Neuronal stem cell (in vitro differentiated cells): Measurements from ENCODE around the gene ANK3.

Experiments used
- DNase-seq: peaks from one replicate; pipeline ENCODE4 v3.0.0-alpha.2; 2013; ENCODE audit warnings: low spot score
- H2AFZ ChIP-seq: one replicate; pipeline ENCODE4 v1.6.1; 2013; ENCODE audit warnings: mild to moderate bottlenecking, low read length, inconsistent platforms
- H2AK5ac ChIP-seq: 2 replicates; pipeline ENCODE4 v1.6.1; 2013; ENCODE audit warnings: low read depth, mild to moderate bottlenecking, inconsistent platforms, low read length, moderate library complexity, mixed read lengths
- H2BK120ac ChIP-seq: 2 replicates; pipeline ENCODE4 v1.6.1; 2013; ENCODE audit warnings: low read depth, mild to moderate bottlenecking, inconsistent platforms, low read length, moderate library complexity, mixed read lengths
- H2BK12ac ChIP-seq: one replicate; pipeline ENCODE4 v1.6.1; 2013; ENCODE audit warnings: low read length, inconsistent platforms
- H2BK15ac ChIP-seq: 2 replicates; pipeline ENCODE4 v1.6.1; 2013; ENCODE audit warnings: mild to moderate bottlenecking, low read length, inconsistent platforms, mixed read lengths
- H2BK5ac ChIP-seq: one replicate; pipeline ENCODE4 v1.6.1; 2013; ENCODE audit warnings: inconsistent platforms, mild to moderate bottlenecking, low read length, moderate library complexity
- H3K14ac ChIP-seq: one replicate; pipeline ENCODE4 v1.6.1; 2013; ENCODE audit warnings: low read length, inconsistent platforms
- H3K18ac ChIP-seq: 2 replicates; pipeline ENCODE4 v1.6.1; 2013; ENCODE audit warnings: low read length, inconsistent platforms
- H3K23ac ChIP-seq: 2 replicates; pipeline ENCODE4 v1.6.1; 2013; ENCODE audit warnings: low read depth, mild to moderate bottlenecking, mixed read lengths, low read length, inconsistent platforms; ENCODE audit not compliant: poor library complexity
- H3K27ac ChIP-seq: replicated peaks from 3 replicates; pipeline ENCODE4 v1.5.1; 2013; ENCODE audit warnings: low read length, inconsistent platforms
- H3K27me3 ChIP-seq, 3 experiments: 2 replicates each; pipeline ENCODE4 v1.6.1; 2013; ENCODE audit warnings: low read length in 3 of 3, mild to moderate bottlenecking in 2 of 3, inconsistent platforms in 1 of 3, low read depth in 1 of 3, mixed read lengths in 1 of 3, moderate library complexity in 1 of 3; ENCODE audit not compliant: control insufficient read depth in 3 of 3, insufficient read depth in 3 of 3
- H3K36me3 ChIP-seq, 2 donors: replicated peaks in 1 of 2; 2 replicates each; pipeline ENCODE4 v1.6.1; 2013; ENCODE audit warnings: low read length in 2 of 2; ENCODE audit not compliant: control insufficient read depth in 2 of 2, insufficient read depth in 2 of 2
- H3K4ac ChIP-seq: 2 replicates; pipeline ENCODE4 v1.6.1; 2013; ENCODE audit warnings: inconsistent platforms, mild to moderate bottlenecking, low read length, moderate library complexity
- H3K4me1 ChIP-seq, 2 donors: 1 replicate in 1 of 2; 2 replicates in 1 of 2; pipeline ENCODE4 v1.6.1; 2013; ENCODE audit warnings: low read length in 2 of 2, low read depth in 1 of 2; ENCODE audit not compliant: control insufficient read depth in 2 of 2, insufficient read depth in 1 of 2
- H3K4me2 ChIP-seq: one replicate; pipeline ENCODE4 v1.6.1; 2013; ENCODE audit warnings: mild to moderate bottlenecking, low read length, inconsistent platforms; ENCODE audit not compliant: insufficient read depth, poor library complexity, severe bottlenecking
- H3K4me3 ChIP-seq, 2 donors: 2 replicates each; pipeline ENCODE4 v1.5.1; 2013; ENCODE audit warnings: low read length in 2 of 2, mild to moderate bottlenecking in 2 of 2, inconsistent platforms in 1 of 2, moderate library complexity in 1 of 2
- H3K79me1 ChIP-seq: one replicate; pipeline ENCODE4 v1.6.1; 2013; ENCODE audit warnings: low read depth, mild to moderate bottlenecking, inconsistent platforms, low read length, moderate library complexity
- H3K9ac ChIP-seq: one replicate; pipeline ENCODE4 v1.6.1; 2013; ENCODE audit warnings: mild to moderate bottlenecking, low read depth, low read length, inconsistent platforms; ENCODE audit not compliant: poor library complexity
- H3K9me3 ChIP-seq, 2 donors: replicated peaks in 1 of 2; 2 replicates each; pipeline versions ENCODE3 to v1.6.1; 2013; ENCODE audit warnings: low read length in 2 of 2, mild to moderate bottlenecking in 2 of 2, inconsistent platforms in 1 of 2, low read depth in 1 of 2, mixed read lengths in 1 of 2, moderate library complexity in 1 of 2; ENCODE audit not compliant: control insufficient read depth in 2 of 2, insufficient read depth in 1 of 2
- H4K8ac ChIP-seq: one replicate; pipeline ENCODE4 v1.6.1; 2013; ENCODE audit warnings: low read depth, mild to moderate bottlenecking, inconsistent platforms, low read length, moderate library complexity
- H4K91ac ChIP-seq: one replicate; pipeline ENCODE4 v1.6.1; 2013; ENCODE audit warnings: low read length, low read depth, mild to moderate bottlenecking, inconsistent platforms; ENCODE audit not compliant: poor library complexity
- WGBS, 2 donors: extraction: QIAGEN DNeasy Blood & Tissue Kit; methylation state at CpG; one replicate each; pipeline ENCODE4 v1.1.7; 2013; ENCODE audit warnings: missing lambda C conversion rate in 2 of 2, mixed read lengths in 1 of 2; ENCODE audit not compliant: insufficient read length in 2 of 2, insufficient replicate concordance in 1 of 2; ENCODE audit errors: extremely low coverage in 2 of 2; 5-methylcytosine and 5-hydroxymethylcytosine counted together

The ANK3 gene

DNA sequence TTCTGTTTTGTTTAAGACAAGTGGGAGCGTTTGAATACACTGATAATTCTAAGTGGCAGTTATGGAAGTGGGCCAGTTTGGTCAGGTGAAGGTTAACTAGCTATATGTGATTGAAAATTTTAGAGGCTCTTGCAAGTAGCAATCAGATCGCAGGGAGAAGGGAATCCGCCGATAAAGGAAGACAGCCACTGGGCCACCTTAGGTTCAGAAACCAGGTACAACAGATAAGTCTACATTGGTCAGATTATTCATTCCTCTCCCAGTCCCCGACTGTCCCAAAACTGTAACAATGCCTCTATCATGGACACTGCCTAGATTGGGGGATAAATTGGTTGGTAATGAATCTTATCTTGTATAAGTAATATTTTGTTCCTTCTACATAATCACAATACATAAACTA lies 8.9 kb downstream of the ANK3 start:
- H3K14ac ChIP-seq: no peak overlapping the region
- no peak overlapping the region for H2BK12ac ChIP-seq
- no peak overlapping the region for H4K8ac ChIP-seq
- no CpG with 5 or more reads among the region's 5 CpGs for WGBS, 2 donors
- H2BK15ac ChIP-seq: no peak overlapping the region
- H3K23ac ChIP-seq: no peak overlapping the region
- no peak overlapping the region for H3K4me2 ChIP-seq
- H2BK5ac ChIP-seq: no peak overlapping the region
- H4K91ac ChIP-seq: no peak overlapping the region
- no peak overlapping the region for H3K18ac ChIP-seq
- no peak overlapping the region for H2AK5ac ChIP-seq
- H3K4ac ChIP-seq: no peak overlapping the region
- H2AFZ ChIP-seq: no peak overlapping the region
- H3K79me1 ChIP-seq: no peaks in the 10 kb centered on the region
- no peak overlapping the region for H2BK120ac ChIP-seq
- H3K27ac ChIP-seq: no peak overlapping the region
- no peak overlapping the region for H3K9ac ChIP-seq
- H3K9me3 ChIP-seq: no peaks in the 10 kb centered on the region
- H3K4me3 ChIP-seq: no peak overlapping the region
- H3K27me3 ChIP-seq: no peaks in the 10 kb centered on the region
- H3K36me3 ChIP-seq: no peaks in the 10 kb centered on the region
- no peak for DNase-seq
- H3K4me1 ChIP-seq: peaks cover 0 to 2% of the 10 kb centered on the region in 2 donors

DNA sequence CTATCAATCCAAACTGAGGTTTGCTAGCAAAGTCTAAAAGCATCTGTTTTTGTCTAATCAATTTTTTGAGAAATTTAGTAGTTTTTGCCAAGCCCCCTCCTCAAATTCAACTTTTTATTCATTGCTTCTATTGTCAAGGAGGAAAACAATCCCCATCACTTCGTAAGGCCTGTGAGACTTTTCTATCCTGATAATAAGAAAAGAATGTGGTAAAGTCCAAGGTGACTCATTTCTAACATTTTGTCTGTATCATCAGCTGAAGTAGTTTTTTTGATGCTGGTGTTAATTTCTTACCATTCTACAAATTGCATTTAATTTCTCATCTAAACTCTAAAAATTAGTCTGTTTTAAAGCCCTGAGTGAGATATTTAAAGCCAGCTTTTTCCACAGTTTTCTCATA lies 11.7 kb downstream of the ANK3 start:
- H4K8ac ChIP-seq: no peak overlapping the region
- no peaks in the 10 kb centered on the region for H3K79me1 ChIP-seq
- H4K91ac ChIP-seq: no peak overlapping the region
- H3K9ac ChIP-seq: no peak overlapping the region
- H3K4me2 ChIP-seq: no peak overlapping the region
- no peak overlapping the region for H3K18ac ChIP-seq
- no peak overlapping the region for H2BK5ac ChIP-seq
- no peak overlapping the region for H2BK15ac ChIP-seq
- H2AK5ac ChIP-seq: no peak overlapping the region
- no peak overlapping the region for H3K14ac ChIP-seq
- no peaks in the 10 kb centered on the region for H3K36me3 ChIP-seq
- no peak overlapping the region for H3K23ac ChIP-seq
- no peak overlapping the region for H2BK12ac ChIP-seq
- no peak overlapping the region for H3K4me3 ChIP-seq
- no peak overlapping the region for H2BK120ac ChIP-seq
- H3K27me3 ChIP-seq: no peaks in the 10 kb centered on the region
- H3K9me3 ChIP-seq: no peaks in the 10 kb centered on the region
- WGBS, 2 donors: no CpG with 5 or more reads among the region's 1 CpG
- no peak overlapping the region for H2AFZ ChIP-seq
- H3K27ac ChIP-seq: no peak overlapping the region
- H3K4ac ChIP-seq: no peak overlapping the region
- H3K4me1 ChIP-seq: peaks cover 0 to 2% of the 10 kb centered on the region in 2 donors
- DNase-seq: no peak

DNA sequence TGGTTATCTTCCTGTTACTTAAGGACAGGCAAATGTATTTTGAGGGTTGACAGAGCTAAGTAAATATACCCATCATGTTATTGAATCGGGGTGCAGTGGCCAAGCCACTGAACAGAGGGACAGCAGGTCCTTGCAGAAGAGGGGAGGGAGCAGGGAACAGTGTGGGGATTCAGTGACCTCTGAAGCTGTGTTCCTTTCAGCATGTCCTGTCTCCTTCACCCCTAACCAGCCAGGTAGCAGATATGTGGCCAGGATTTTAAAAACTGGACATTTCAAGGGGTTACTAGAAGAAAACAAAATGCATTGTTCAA lies 12.7 kb downstream of the ANK3 start:
- no peak overlapping the region for H2BK5ac ChIP-seq
- no peak overlapping the region for H2BK15ac ChIP-seq
- no peak overlapping the region for H3K4me2 ChIP-seq
- H3K4me1 ChIP-seq: peaks cover 0 to 2% of the 10 kb centered on the region in 2 donors
- no peak overlapping the region for H4K8ac ChIP-seq
- no peaks in the 10 kb centered on the region for H3K27me3 ChIP-seq
- DNase-seq: no peak
- WGBS, 2 donors: no CpG with 5 or more reads among the region's 1 CpG
- no peak overlapping the region for H3K18ac ChIP-seq
- no peak overlapping the region for H2BK12ac ChIP-seq
- no peak overlapping the region for H3K4me3 ChIP-seq
- no peak overlapping the region for H3K4ac ChIP-seq
- no peaks in the 10 kb centered on the region for H3K9me3 ChIP-seq
- H3K79me1 ChIP-seq: no peaks in the 10 kb centered on the region
- no peak overlapping the region for H3K23ac ChIP-seq
- H3K27ac ChIP-seq: no peak overlapping the region
- H3K36me3 ChIP-seq: no peaks in the 10 kb centered on the region
- no peak overlapping the region for H2AK5ac ChIP-seq
- no peak overlapping the region for H3K14ac ChIP-seq
- no peak overlapping the region for H2AFZ ChIP-seq
- no peak overlapping the region for H3K9ac ChIP-seq
- no peak overlapping the region for H2BK120ac ChIP-seq
- no peak overlapping the region for H4K91ac ChIP-seq

DNA sequence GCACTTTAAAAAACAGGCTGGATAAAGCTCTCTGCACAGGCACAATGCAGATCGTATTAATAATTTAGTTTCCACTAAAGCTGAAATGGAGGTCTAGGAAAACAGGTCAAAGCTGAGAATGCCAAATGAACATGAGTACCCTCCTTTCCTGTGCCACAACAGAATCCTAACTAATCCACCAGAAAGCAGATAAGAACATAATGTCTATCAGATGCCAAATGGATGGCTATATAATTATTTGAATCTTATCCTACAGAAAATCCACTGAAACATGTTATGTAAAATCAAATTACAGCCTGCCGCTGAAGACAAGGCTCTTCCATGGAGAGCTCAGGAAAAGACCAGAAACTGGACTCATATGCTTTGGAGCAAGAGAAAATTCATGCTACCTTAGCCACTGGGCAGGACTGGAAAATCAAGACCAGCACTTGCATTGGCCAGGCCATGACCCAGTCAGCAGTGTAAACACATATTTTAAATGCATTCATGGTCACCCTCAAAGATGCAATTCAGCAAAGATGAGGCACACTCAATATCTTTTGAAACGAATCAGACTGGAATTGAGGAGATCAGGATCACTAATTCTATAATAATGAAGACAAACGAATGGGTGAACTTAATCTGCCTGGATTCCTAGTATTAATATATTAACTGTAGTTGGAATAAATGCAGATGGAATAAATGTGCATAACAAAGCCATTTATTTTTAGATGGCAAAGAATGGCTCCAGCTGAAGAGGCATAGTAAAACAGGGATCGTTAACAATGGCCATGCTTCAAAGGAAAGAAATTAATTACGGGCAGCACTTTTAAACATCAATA lies 13.2 kb downstream of the ANK3 start:
- H4K8ac ChIP-seq: no peak overlapping the region
- no peak overlapping the region for H4K91ac ChIP-seq
- H3K9ac ChIP-seq: no peak overlapping the region
- no peak overlapping the region for H2BK12ac ChIP-seq
- no peak for DNase-seq
- H3K9me3 ChIP-seq: no peaks in the 10 kb centered on the region
- no peaks in the 10 kb centered on the region for H3K79me1 ChIP-seq
- H3K27ac ChIP-seq: no peak overlapping the region
- H2BK5ac ChIP-seq: no peak overlapping the region
- no peak overlapping the region for H2BK120ac ChIP-seq
- no peaks in the 10 kb centered on the region for H3K27me3 ChIP-seq
- WGBS, 2 donors: no CpG with 5 or more reads among the region's 6 CpGs
- no peak overlapping the region for H2BK15ac ChIP-seq
- no peak overlapping the region for H3K18ac ChIP-seq
- no peak overlapping the region for H3K4ac ChIP-seq
- H3K4me2 ChIP-seq: no peak overlapping the region
- H3K4me3 ChIP-seq: no peak overlapping the region
- no peak overlapping the region for H2AK5ac ChIP-seq
- no peak overlapping the region for H2AFZ ChIP-seq
- H3K36me3 ChIP-seq: no peaks in the 10 kb centered on the region
- no peak overlapping the region for H3K23ac ChIP-seq
- H3K4me1 ChIP-seq: peaks cover 0 to 2% of the 10 kb centered on the region in 2 donors
- H3K14ac ChIP-seq: no peak overlapping the region
